ENCODE data around the gene CCNY. TPM values are rescaled to one million over a fixed set of nuclear protein-coding genes. Genes with fewer than 3 reads are reported as not detected.
A peak's percentile ranks its signal among the peaks of the same experiment; 100 is the strongest.

The CCNY gene
- total RNA-seq, 1 experiment from 2014 or later: 51.9 TPM

GRCh38 chr10:35480142-35480541 is 143.8 kb downstream of the CCNY start:
- no peaks in the 10 kb centered on the region for H3K9me3 ChIP-seq (ENCODE audit: control insufficient read depth, insufficient read depth, low read depth, low read length)
- ChIA-PET POLR2A (no interaction called here), CTCF (no interaction called here)
- ATAC-seq (peak; percentile 58; the same call in 1 of the 2 replicates), DNase-seq (ENCODE audit: low read depth, low spot score) (no peak)
- H3K36me3 ChIP-seq (ENCODE audit: control insufficient read depth, insufficient read depth, low read length): no peaks in the 10 kb centered on the region
- BruUV-seq (replicated peaks): no TSS peak
- TF ChIP-seq, protein P1, sequence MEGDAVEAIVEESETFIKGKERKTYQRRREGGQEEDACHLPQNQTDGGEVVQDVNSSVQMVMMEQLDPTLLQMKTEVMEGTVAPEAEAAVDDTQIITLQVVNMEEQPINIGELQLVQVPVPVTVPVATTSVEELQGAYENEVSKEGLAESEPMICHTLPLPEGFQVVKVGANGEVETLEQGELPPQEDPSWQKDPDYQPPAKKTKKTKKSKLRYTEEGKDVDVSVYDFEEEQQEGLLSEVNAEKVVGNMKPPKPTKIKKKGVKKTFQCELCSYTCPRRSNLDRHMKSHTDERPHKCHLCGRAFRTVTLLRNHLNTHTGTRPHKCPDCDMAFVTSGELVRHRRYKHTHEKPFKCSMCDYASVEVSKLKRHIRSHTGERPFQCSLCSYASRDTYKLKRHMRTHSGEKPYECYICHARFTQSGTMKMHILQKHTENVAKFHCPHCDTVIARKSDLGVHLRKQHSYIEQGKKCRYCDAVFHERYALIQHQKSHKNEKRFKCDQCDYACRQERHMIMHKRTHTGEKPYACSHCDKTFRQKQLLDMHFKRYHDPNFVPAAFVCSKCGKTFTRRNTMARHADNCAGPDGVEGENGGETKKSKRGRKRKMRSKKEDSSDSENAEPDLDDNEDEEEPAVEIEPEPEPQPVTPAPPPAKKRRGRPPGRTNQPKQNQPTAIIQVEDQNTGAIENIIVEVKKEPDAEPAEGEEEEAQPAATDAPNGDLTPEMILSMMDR (IDR thresholded peaks at IDR 0.05): peak; percentile 36
- TF ChIP-seq REST (IDR thresholded peaks at IDR 0.05; ENCODE audit: insufficient read depth in 1 of 2, low read depth in 2 of 2, low read length in 1 of 2): no peak
- no peaks in the 10 kb centered on the region for H3K27me3 ChIP-seq (ENCODE audit: control insufficient read depth, insufficient read depth, low read length)
- intact Hi-C loops (cut with micrococcal nuclease; ENCODE audit: unreplicated experiment) (no loop called here), in situ Hi-C loops (cut with HindIII; ENCODE audit: low pct_unique_long_range_greater_than_20kb, low sequenced_read_pairs) (no loop called here)
- H3K4me3 ChIP-seq (ENCODE audit: low read depth in 2 of 2, low read length in 2 of 2): no peak overlapping the region
- H3K27ac ChIP-seq (ENCODE audit: low read length): no peak overlapping the region
- H3K4me1 ChIP-seq (ENCODE audit: control insufficient read depth, insufficient read depth, low read length): no peaks in the 10 kb centered on the region

- in situ Hi-C loops (cut with HindIII; ENCODE audit: low pct_unique_long_range_greater_than_20kb, low sequenced_read_pairs) (no loop called here), intact Hi-C loops (cut with micrococcal nuclease; ENCODE audit: unreplicated experiment) (no loop called here)
- no peaks in the 10 kb centered on the region for H3K9me3 ChIP-seq (ENCODE audit: control insufficient read depth, insufficient read depth, low read depth, low read length)
- POLR2A ChIA-PET: no interaction called here
- H3K27me3 ChIP-seq (ENCODE audit: control insufficient read depth, insufficient read depth, low read length): no peaks in the 10 kb centered on the region
- H3K4me3 ChIP-seq (ENCODE audit: low read depth in 2 of 2, low read length in 2 of 2): no peak overlapping the region
- ATAC-seq: no peak
- BruUV-seq (replicated peaks): no TSS peak
- no peaks in the 10 kb centered on the region for H3K36me3 ChIP-seq (ENCODE audit: control insufficient read depth, insufficient read depth, low read length)
- TF ChIP-seq REST (IDR thresholded peaks at IDR 0.05; ENCODE audit: insufficient read depth in 1 of 2, low read depth in 2 of 2, low read length in 1 of 2) (no peak), POLR2AphosphoS5 (IDR thresholded peaks at IDR 0.05; ENCODE audit: low read depth, low read length) (no peak), TCF7L2 (IDR thresholded peaks at IDR 0.05; ENCODE audit: low read depth, low read length) (no peak), SIN3A (IDR thresholded peaks at IDR 0.05; ENCODE audit: borderline replicate concordance, insufficient read depth, low read depth, low read length) (no peak)
- TF ChIP-seq, protein P1 (IDR thresholded peaks at IDR 0.05): no peak
- CTCF ChIA-PET: no interaction called here
- DNase-seq (ENCODE audit: low read depth, low spot score): no peak
- H3K4me1 ChIP-seq (ENCODE audit: control insufficient read depth, insufficient read depth, low read length): no peaks in the 10 kb centered on the region
- no peak overlapping the region for H3K27ac ChIP-seq (ENCODE audit: low read length)
Measured at GRCh38 chr10:35481413-35481812, 145.1 kb downstream of the CCNY start.

Data from Panc1 (cell line).